SK-N-SH treated with all-trans-retinoic acid at 6 μM for 48 hours (cell line): Measurements from ENCODE around the gene ALOX15B.

Source experiments
- ZC3H10 ChIP-seq: fragments of 250-450 bp; sonication (Bioruptor Pico); IDR thresholded peaks from 2 replicates; pipeline ENCODE4 v1.5.1; 2021; ENCODE audit warnings: mild to moderate bottlenecking, moderate library complexity
- ZNF8 ChIP-seq: fragments of 450-650 bp; formaldehyde crosslinking; IDR thresholded peaks from 2 replicates; pipeline ENCODE4 v1.5.0; 2020; ENCODE audit warnings: mild to moderate bottlenecking, moderate library complexity
- TF ChIP-seq, protein P1 (sequence below): fragments of 250-450 bp; sonication (Bioruptor Pico); IDR thresholded peaks from 2 replicates; pipeline ENCODE4 v1.8.0; 2020; ENCODE audit warnings: mild to moderate bottlenecking, moderate library complexity, borderline replicate concordance
- TF ChIP-seq, protein P2 (sequence below): fragments of 250-450 bp; sonication (Bioruptor Pico); IDR thresholded peaks from 2 replicates; pipeline ENCODE4 v1.5.1; 2021; ENCODE audit warnings: mild to moderate bottlenecking, moderate library complexity
- TF ChIP-seq, protein P3 (sequence below): fragments of 250-450 bp; sonication (Bioruptor Pico); IDR thresholded peaks from 2 replicates; pipeline ENCODE4 v1.5.0; 2020; ENCODE audit warnings: mild to moderate bottlenecking, moderate library complexity

DNA sequence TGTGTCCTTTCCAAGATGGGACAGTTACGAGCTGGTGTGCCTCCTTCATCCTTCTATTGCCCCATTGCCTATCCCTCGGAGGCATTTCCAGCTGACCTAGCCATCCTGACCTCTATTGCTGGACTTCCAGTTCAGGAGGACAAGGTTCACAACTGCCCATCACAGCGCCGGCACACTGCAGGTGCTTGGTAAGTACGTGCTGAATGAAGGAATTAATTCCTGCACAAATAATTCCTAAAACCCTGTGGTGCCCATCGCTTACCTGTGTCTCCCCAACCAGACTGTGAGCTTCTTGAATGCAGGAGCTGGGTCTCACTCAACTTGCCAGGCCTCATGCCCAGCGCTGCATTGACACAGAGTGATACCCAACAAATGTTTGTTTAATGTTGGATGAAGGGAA, 13.0 kb downstream of the ALOX15B start:
- TF ChIP-seq, protein P1, sequence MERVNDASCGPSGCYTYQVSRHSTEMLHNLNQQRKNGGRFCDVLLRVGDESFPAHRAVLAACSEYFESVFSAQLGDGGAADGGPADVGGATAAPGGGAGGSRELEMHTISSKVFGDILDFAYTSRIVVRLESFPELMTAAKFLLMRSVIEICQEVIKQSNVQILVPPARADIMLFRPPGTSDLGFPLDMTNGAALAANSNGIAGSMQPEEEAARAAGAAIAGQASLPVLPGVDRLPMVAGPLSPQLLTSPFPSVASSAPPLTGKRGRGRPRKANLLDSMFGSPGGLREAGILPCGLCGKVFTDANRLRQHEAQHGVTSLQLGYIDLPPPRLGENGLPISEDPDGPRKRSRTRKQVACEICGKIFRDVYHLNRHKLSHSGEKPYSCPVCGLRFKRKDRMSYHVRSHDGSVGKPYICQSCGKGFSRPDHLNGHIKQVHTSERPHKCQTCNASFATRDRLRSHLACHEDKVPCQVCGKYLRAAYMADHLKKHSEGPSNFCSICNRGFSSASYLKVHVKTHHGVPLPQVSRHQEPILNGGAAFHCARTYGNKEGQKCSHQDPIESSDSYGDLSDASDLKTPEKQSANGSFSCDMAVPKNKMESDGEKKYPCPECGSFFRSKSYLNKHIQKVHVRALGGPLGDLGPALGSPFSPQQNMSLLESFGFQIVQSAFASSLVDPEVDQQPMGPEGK (CRISPR knock-in tag): no peak
- TF ChIP-seq, protein P2, sequence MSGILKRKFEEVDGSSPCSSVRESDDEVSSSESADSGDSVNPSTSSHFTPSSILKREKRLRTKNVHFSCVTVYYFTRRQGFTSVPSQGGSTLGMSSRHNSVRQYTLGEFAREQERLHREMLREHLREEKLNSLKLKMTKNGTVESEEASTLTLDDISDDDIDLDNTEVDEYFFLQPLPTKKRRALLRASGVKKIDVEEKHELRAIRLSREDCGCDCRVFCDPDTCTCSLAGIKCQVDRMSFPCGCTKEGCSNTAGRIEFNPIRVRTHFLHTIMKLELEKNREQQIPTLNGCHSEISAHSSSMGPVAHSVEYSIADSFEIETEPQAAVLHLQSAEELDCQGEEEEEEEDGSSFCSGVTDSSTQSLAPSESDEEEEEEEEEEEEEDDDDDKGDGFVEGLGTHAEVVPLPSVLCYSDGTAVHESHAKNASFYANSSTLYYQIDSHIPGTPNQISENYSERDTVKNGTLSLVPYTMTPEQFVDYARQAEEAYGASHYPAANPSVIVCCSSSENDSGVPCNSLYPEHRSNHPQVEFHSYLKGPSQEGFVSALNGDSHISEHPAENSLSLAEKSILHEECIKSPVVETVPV (CRISPR knock-in tag): no peak
- TF ChIP-seq ZNF8 (CRISPR knock-in tag) (no peak), ZC3H10 (no peak)
- TF ChIP-seq, protein P3, sequence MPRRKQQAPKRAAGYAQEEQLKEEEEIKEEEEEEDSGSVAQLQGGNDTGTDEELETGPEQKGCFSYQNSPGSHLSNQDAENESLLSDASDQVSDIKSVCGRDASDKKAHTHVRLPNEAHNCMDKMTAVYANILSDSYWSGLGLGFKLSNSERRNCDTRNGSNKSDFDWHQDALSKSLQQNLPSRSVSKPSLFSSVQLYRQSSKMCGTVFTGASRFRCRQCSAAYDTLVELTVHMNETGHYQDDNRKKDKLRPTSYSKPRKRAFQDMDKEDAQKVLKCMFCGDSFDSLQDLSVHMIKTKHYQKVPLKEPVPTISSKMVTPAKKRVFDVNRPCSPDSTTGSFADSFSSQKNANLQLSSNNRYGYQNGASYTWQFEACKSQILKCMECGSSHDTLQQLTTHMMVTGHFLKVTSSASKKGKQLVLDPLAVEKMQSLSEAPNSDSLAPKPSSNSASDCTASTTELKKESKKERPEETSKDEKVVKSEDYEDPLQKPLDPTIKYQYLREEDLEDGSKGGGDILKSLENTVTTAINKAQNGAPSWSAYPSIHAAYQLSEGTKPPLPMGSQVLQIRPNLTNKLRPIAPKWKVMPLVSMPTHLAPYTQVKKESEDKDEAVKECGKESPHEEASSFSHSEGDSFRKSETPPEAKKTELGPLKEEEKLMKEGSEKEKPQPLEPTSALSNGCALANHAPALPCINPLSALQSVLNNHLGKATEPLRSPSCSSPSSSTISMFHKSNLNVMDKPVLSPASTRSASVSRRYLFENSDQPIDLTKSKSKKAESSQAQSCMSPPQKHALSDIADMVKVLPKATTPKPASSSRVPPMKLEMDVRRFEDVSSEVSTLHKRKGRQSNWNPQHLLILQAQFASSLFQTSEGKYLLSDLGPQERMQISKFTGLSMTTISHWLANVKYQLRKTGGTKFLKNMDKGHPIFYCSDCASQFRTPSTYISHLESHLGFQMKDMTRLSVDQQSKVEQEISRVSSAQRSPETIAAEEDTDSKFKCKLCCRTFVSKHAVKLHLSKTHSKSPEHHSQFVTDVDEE (CRISPR knock-in tag): no peak
